ENCODE data around the gene GPR3. TPM values are rescaled to one million over a fixed set of nuclear protein-coding genes. Genes with fewer than 3 reads are reported as not detected.

Gene GPR3
- total and polyA plus RNA-seq, 2 of the 8 experiments (the other 6 are each of a cell fraction or from before 2014, with no cell fraction given) = 9.9 to 26.5 TPM

DNA sequence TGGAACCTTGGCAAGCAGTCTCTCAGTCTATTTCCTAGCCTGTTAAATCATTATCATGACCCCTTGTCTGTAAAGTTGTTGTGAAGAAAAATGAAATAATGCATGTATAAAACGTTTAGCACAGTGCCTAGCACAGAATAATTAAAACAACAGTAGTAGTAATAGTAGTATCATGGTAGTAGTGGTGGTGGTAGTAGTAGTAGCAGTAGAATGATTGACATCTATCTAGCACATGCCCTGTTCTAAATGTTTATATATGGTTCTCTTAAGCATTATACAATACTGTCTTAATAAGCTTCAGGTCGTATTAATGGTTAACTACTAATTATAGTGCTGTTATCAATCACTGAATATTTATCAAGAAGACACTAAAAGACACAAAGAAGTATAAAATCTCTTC is 46.7 kb downstream of the GPR3 start:
- FAIRE-seq (no peak), DNase-seq (ENCODE audit: low read depth in 1 of 2, low spot score in 2 of 2) (no peak)
- Histone ChIP-seq H3K4me2 (ENCODE audit: insufficient read depth in 1 of 2, low read depth in 2 of 2, low read length in 2 of 2) (no peak overlapping the region), H3K9me3 (ENCODE audit: insufficient read depth in 2 of 2, low read depth in 1 of 2, low read length in 1 of 2) (no peaks in the 10 kb centered on the region), H2BK5ac (ENCODE audit: low read depth, low read length) (no peak overlapping the region), H4K20me1 (replicated peaks in 1 of 2; ENCODE audit: control insufficient read depth in 1 of 2, insufficient read depth in 2 of 2, low read length in 2 of 2) (peaks cover 0 to 5% of the 10 kb centered on the region in 2 experiments), H3K23me2 (ENCODE audit: low read depth, low read length) (no peaks in the 10 kb centered on the region), H3K27me3 (replicated peaks in 1 of 4; ENCODE audit: control insufficient read depth in 3 of 4, extremely low read depth in 1 of 4, insufficient read depth in 3 of 4, low read length in 3 of 4) (no peaks in the 10 kb centered on the region), H3K79me2 (ENCODE audit: control insufficient read depth in 1 of 2, insufficient read depth in 2 of 2, low read length in 2 of 2) (peaks cover 0 to 47% of the 10 kb centered on the region in 2 experiments; a peak in 2 of 4 replicates), H3K56ac (replicated peaks; ENCODE audit: insufficient read length, low read depth, low read length) (no peak overlapping the region), H3K27ac (ENCODE audit: low read depth, low read length) (no peak overlapping the region), H2BK15ac (ENCODE audit: low read length) (no peak overlapping the region), H3K79me1 (ENCODE audit: low read depth, low read length) (no peaks in the 10 kb centered on the region; the same call in 1 of the 2 replicates), H3K18ac (ENCODE audit: extremely low read depth, low read length) (no peak overlapping the region), H3K4me1 (replicated peaks in 1 of 4; ENCODE audit: control insufficient read depth in 3 of 4, insufficient read depth in 4 of 4, low read length in 3 of 4) (peaks cover 0 to 10% (median 4%) of the 10 kb centered on the region in 4 experiments; a peak in 5 of 7 replicates), H2BK20ac (ENCODE audit: low read length) (no peak overlapping the region), H2BK12ac (ENCODE audit: low read depth, low read length) (no peak overlapping the region), H3K14ac (ENCODE audit: insufficient read length) (no peak overlapping the region), H2AK5ac (ENCODE audit: low read depth, low read length) (no peak overlapping the region), H3K36me3 (ENCODE audit: control insufficient read depth in 2 of 4, insufficient read depth in 4 of 4, low read length in 3 of 4) (no peaks in the 10 kb centered on the region), H2BK120ac (replicated peaks; ENCODE audit: low read depth, low read length) (no peak overlapping the region), H2AFZ (ENCODE audit: low read length) (no peak overlapping the region), H4K5ac (ENCODE audit: insufficient read length, low read depth, low read length) (no peak overlapping the region), H3K23ac (ENCODE audit: insufficient read length) (no peak overlapping the region), H3K4ac (replicated peaks; ENCODE audit: insufficient read length, low read depth, low read length) (no peak overlapping the region), H3K4me3 (ENCODE audit: extremely low read depth in 1 of 4, insufficient read depth in 2 of 4, low read depth in 3 of 4, low read length in 4 of 4) (no peak overlapping the region), H4K91ac (replicated peaks; ENCODE audit: insufficient read length, low read length) (no peak overlapping the region), H4K8ac (ENCODE audit: extremely low read depth, insufficient read depth, low read length) (no peak overlapping the region), H3K9ac (replicated peaks in 1 of 4; ENCODE audit: extremely low read depth in 1 of 4, low read depth in 3 of 4, low read length in 3 of 4) (no peak overlapping the region)
- ChIA-PET POLR2A (ENCODE audit: partially characterized antibody) (interaction anchor here (1.2 to 3.2 kb wide), 2 partner anchors 9 to 10 kb away, joined by 3 to 23 read pairs; no protein-coding TSS in a partner anchor), CTCF (ENCODE audit: partially characterized antibody) (interaction anchor here (0.9 to 3.4 kb wide), 8 partner anchors 10 to 49 kb away, joined by 3 to 16 read pairs (median 4); no protein-coding TSS in a partner anchor)
- WGBS, 2 experiments (ENCODE audit: extremely low coverage in 1 of 2, insufficient coverage in 1 of 2, insufficient read length in 1 of 2, insufficient replicate concordance in 2 of 2, low coverage in 1 of 2, low lambda C conversion rate in 2 of 2, missing lambda C conversion rate in 1 of 2) = 66% methylated on average over 2 of the region's 2 CpGs; no CpG with 5 or more reads in 1 of the 2 experiments
- no peak for TF ChIP-seq TCF12 (IDR thresholded peaks at IDR 0.05; ENCODE audit: low read depth, low read length)
- TF ChIP-seq POLR2AphosphoS5 (IDR thresholded peaks at IDR 0.05; ENCODE audit: low read depth, low read length) = no peak
- no peak for TF ChIP-seq MAFK (IDR thresholded peaks at IDR 0.05; ENCODE audit: low read depth, low read length)
- no peak for TF ChIP-seq EZH2 (IDR thresholded peaks at IDR 0.05; ENCODE audit: low read depth, low read length, severe bottlenecking)
- TF ChIP-seq CHD1 (IDR thresholded peaks at IDR 0.05; ENCODE audit: low read depth, low read length) = no peak
- TF ChIP-seq CTBP2 (IDR thresholded peaks at IDR 0.05; ENCODE audit: borderline replicate concordance, insufficient read depth, insufficient read length, low read length) = no peak
- TF ChIP-seq HDAC6 (IDR thresholded peaks at IDR 0.05; ENCODE audit: low read depth, low read length) = no peak
- TF ChIP-seq YY1 (IDR thresholded peaks at IDR 0.05; ENCODE audit: low read depth, low read length) = no peak
- TF ChIP-seq SP2 (IDR thresholded peaks at IDR 0.05; ENCODE audit: low read length) = no peak

All from H1 (cell line).